Neural crest cell (in vitro differentiated cells): Measurements from ENCODE around the gene USP13. TPM values are rescaled to one million over a fixed set of nuclear protein-coding genes. Genes with fewer than 3 reads are reported as not detected.

Experiments used
- DNase-seq: peaks from one replicate; pipeline ENCODE4 v3.0.0; 2021; ENCODE audit warnings: low read depth, mixed read lengths, low spot score
- H3K27ac Mint-ChIP-seq: one replicate; pipeline ENCODE4 v1.8.0; 2021; ENCODE audit warnings: mild to moderate bottlenecking, mixed read lengths; ENCODE audit not compliant: unreplicated experiment
- H3K27me3 Mint-ChIP-seq: 2 replicates; pipeline ENCODE4 v1.8.0; 2021; ENCODE audit warnings: low read depth, mild to moderate bottlenecking, mixed read lengths
- H3K36me3 Mint-ChIP-seq: 2 replicates; pipeline ENCODE4 v1.8.0; 2021; ENCODE audit warnings: low read depth, mild to moderate bottlenecking, mixed read lengths
- H3K4me1 Mint-ChIP-seq: 2 replicates; pipeline ENCODE4 v1.8.0; 2021; ENCODE audit warnings: mixed read lengths
- H3K4me3 Mint-ChIP-seq: one replicate; pipeline ENCODE4 v1.8.0; 2021; ENCODE audit warnings: mild to moderate bottlenecking, mixed read lengths
- H3K9me3 Mint-ChIP-seq: 2 replicates; pipeline ENCODE4 v1.8.0; 2021; ENCODE audit warnings: mixed read lengths
- total RNA-seq: library from RNA; stranded (reverse); gene quantifications from 2 replicates; pipeline ENCODE4 v1.2.1, GENCODE V29; 2021
- TF ChIP-seq, protein P1 (sequence below): fragments of 200-600 bp; sonication (generic); conservative IDR thresholded peaks from 2 replicates; pipeline ENCODE4 v1.5.0; 2021; ENCODE audit warnings: antibody characterized with exemption, mild to moderate bottlenecking

The USP13 gene
- total RNA-seq, 1 donor from 2014 or later, result 26.7 TPM

DNA sequence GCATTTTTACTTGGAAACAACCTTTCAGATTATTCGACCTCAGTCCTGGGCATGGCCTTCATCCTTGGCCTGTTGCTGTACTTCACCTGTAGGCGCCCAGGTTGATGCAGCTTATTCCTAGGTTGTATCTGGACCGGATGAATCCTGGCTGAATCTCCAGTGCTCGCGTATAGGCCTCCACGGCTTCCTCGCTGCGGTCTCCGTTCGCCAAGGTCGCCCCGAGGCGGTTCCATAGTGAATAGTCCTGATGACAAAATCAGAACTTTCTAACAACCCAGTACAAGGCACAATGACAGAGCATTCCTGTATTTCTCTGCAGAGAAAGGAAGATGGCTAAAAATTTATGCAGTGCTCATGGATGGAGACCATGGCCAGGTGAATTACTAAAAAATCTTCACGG, 154.7 kb downstream of the USP13 start:
- Mint-ChIP-seq H3K4me3 (no peak overlapping the region), H3K27ac (no peak overlapping the region), H3K9me3 (no peaks in the 10 kb centered on the region), H3K27me3 (no peaks in the 10 kb centered on the region), H3K36me3 (no peaks in the 10 kb centered on the region), H3K4me1 (peaks cover 7% of the 10 kb centered on the region)
- TF ChIP-seq, protein P1, sequence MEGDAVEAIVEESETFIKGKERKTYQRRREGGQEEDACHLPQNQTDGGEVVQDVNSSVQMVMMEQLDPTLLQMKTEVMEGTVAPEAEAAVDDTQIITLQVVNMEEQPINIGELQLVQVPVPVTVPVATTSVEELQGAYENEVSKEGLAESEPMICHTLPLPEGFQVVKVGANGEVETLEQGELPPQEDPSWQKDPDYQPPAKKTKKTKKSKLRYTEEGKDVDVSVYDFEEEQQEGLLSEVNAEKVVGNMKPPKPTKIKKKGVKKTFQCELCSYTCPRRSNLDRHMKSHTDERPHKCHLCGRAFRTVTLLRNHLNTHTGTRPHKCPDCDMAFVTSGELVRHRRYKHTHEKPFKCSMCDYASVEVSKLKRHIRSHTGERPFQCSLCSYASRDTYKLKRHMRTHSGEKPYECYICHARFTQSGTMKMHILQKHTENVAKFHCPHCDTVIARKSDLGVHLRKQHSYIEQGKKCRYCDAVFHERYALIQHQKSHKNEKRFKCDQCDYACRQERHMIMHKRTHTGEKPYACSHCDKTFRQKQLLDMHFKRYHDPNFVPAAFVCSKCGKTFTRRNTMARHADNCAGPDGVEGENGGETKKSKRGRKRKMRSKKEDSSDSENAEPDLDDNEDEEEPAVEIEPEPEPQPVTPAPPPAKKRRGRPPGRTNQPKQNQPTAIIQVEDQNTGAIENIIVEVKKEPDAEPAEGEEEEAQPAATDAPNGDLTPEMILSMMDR, result no peak
- DNase-seq, result no peak

DNA sequence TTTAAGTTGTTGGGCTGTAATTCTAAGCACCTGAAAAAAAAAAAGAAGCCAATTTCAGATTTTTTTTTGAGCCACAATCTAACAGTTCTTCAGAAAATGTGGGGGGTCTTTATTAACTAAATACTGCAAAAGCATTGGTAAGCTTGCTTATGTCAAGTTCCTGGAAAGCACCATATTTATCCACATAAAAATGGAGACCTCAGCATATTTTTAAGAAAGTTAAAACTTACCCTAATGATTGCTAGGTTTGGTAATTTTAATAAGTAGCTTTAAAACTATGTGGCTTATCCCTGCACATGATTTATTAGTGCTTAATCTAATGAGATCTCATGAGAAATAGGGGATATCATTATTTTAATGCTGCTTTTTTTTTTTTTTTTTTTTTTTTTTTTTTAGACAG, 156.8 kb downstream of the USP13 start:
- no peaks in the 10 kb centered on the region for H3K9me3 Mint-ChIP-seq
- H3K36me3 Mint-ChIP-seq, result no peaks in the 10 kb centered on the region
- no peak overlapping the region for H3K4me3 Mint-ChIP-seq
- H3K27me3 Mint-ChIP-seq, result no peaks in the 10 kb centered on the region
- H3K4me1 Mint-ChIP-seq, result peaks cover 7% of the 10 kb centered on the region
- H3K27ac Mint-ChIP-seq, result no peak overlapping the region
- TF ChIP-seq, protein P1, result no peak
- no peak for DNase-seq

- peak; percentile 39 for DNase-seq
- H3K27me3 Mint-ChIP-seq, result no peaks in the 10 kb centered on the region
- H3K4me3 Mint-ChIP-seq, result no peak overlapping the region
- no peaks in the 10 kb centered on the region for H3K36me3 Mint-ChIP-seq
- peaks cover 7% of the 10 kb centered on the region for H3K4me1 Mint-ChIP-seq
- no peak overlapping the region for H3K27ac Mint-ChIP-seq
- no peaks in the 10 kb centered on the region for H3K9me3 Mint-ChIP-seq
- TF ChIP-seq, protein P1, result peak; percentile 83
Observed at GRCh38 chr3:179811321-179812095, 158.7 kb downstream of the USP13 start.

DNA sequence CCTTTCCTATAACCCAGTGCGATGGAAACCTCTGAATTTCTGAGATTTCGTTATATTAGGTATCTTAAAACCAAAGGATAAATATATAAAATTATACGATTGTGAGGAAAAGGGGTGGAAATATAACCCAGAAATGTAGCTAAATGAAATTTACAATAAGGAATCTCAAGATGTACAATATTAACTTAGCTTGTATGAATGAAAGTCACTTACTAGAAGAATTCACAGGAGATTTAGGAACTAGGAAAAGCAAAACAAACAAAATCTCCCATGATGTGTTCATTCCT, 159.2 kb downstream of the USP13 start:
- H3K27ac Mint-ChIP-seq, result no peak overlapping the region
- peaks cover 7% of the 10 kb centered on the region for H3K4me1 Mint-ChIP-seq
- TF ChIP-seq, protein P1, result no peak
- H3K4me3 Mint-ChIP-seq, result no peak overlapping the region
- no peak for DNase-seq
- H3K27me3 Mint-ChIP-seq, result no peaks in the 10 kb centered on the region
- no peaks in the 10 kb centered on the region for H3K36me3 Mint-ChIP-seq
- no peaks in the 10 kb centered on the region for H3K9me3 Mint-ChIP-seq

GRCh38 chr3:179819379-179819778, 166.5 kb downstream of the USP13 start:
- Mint-ChIP-seq H3K36me3 (no peaks in the 10 kb centered on the region), H3K27me3 (peaks cover 2% of the 10 kb centered on the region), H3K27ac (no peak overlapping the region), H3K4me3 (no peak overlapping the region), H3K4me1 (no peaks in the 10 kb centered on the region), H3K9me3 (no peaks in the 10 kb centered on the region)
- no peak for DNase-seq
- TF ChIP-seq, protein P1, result no peak
